Measurements from ENCODE around the gene DYRK1A.

The DYRK1A gene

DNA sequence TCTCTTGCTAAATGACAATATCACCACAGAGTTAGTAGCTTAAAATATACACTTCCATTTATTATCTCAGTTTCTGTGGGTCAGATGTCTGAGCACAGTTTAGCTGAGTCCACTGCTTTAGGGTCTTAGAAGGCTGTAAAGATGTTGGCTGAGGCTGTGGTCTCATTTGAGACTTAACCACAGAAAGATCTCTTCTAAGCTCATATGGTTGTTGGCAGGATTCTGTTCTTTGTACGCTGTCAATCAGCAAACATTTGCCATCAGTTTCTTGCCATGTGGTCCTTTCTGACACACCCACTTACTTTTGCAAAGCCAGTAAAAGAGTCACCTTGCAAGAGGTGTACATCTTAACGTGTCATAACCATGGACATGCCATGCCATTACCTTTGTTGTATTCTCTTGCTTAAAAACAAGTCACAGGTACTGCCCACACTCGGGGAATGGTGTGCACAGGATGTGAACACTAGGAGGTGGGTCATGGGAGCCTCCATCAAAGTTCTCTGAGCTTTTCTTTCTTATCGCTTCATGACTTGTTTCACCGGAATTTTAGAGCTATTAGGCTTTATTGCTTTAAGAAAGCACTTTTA lies 18.7 kb downstream of the DYRK1A start:
- no peak for DNase-seq

DNA sequence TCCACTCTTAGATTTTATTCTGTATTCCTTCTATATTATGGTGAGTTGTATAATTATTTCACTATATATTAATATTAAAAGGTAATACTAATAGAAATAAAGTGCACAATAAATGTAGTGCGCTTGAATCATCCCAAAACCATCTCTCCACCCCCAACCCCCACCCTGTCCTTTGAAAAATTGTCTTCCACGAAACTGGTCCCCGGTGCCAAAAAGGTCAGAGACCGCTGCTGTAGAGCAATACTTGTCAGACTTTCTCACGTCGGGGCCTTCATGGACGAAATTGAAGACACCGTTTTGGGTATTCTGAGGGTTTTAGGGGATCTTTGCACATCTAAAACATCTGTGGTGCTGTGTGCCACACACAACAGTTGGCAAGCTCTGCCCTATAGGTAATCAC lies 19.6 kb downstream of the DYRK1A start:
- DNase-seq: no peak

DNA sequence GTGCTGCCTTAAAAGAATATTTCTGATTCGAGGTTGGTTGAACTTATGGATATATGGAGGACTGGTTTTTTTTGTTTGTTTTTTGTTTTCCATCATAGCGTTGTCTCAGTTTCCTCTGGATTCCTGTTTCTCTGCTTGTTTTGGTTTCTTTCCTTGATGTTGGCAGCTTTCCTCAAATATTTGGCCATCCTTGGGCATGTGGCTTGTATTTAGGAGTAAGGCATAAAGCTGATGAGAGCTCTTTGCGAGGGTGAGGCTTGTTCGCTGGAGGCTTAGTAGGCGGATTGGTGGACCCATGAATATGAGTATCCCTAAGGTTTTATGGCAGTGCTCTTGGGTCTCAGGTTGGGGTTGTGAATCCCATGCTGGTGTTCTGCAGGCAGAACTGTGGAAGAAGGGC lies 22.9 kb downstream of the DYRK1A start:
- no peak for DNase-seq

DNA sequence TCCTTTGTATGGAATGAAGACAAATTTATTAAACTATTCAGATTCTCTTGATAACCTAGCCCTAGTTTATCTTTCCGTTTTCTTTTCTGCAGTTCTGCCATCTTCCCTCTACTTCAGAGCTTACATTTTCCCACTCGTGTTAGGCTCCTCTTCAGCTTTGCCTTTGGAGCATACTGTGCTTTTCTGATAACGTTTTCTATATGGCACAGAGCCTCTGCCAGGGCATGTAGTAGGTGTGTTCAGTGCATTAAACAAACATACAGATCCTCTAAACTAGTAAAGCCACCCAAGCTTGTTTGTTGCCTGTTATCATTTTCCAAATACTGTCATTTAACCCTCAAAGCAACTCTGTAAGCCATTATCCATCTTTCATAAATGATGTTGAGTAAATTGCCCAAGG lies 25.1 kb downstream of the DYRK1A start:
- no peak for DNase-seq

DNA sequence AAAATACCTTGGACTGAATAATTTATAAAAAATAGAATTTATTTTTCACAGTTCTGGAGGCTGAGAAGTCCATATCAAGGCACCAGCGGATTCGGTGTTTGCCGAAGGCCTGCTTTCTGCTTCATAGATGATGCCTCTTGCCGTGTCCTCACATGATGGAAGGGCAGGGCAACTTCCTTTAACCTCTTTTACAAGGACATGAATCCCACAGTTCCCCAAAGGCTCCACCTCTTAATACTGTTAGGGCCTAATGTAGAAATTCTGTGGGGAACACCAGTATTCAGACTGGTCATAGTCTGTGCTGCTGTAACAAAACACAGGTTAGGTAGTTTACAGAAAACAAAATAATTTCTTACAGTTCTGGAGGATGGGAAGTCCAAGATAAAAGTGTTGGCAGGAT lies 25.9 kb downstream of the DYRK1A start:
- DNase-seq: no peak

DNA sequence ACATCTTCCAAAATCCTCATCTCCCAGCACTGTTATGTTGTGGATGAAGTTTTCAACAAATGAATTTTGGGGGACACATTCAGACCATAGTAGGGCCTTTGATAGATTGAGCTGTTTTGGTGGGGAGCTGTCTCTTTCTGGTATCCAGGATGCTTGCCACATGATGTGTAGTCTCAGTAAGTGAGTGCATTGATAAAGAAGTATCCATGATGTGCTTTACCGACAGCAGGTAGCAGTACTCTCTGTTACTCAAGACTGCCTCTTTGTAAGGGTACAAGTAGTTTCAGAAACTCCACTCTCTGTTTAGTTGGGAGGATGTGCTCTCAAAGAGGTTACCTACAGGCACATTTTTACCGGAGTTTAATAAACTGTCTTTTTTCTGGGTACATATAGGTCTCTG lies 26.5 kb downstream of the DYRK1A start:
- DNase-seq: no peak

DNA sequence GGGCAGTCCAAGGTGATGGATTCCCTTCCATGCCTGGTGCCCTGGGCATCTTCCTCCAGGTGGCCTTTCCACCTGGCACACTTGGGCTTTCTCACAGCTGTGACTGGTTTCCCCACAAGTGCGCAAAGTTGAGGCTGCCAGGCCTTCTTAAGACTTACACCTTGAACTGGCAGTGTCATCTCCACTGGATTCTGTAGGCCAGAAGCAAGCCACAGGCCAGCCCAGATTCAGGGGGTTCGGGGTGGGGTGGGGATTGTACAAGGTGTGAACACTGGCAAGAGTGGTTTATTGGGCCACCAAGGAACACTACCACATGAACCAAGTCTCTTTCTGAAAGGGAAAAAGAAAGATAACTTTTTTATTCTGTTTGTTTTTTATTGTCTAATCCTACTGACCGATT lies 27.2 kb downstream of the DYRK1A start:
- DNase-seq: no peak

DNA sequence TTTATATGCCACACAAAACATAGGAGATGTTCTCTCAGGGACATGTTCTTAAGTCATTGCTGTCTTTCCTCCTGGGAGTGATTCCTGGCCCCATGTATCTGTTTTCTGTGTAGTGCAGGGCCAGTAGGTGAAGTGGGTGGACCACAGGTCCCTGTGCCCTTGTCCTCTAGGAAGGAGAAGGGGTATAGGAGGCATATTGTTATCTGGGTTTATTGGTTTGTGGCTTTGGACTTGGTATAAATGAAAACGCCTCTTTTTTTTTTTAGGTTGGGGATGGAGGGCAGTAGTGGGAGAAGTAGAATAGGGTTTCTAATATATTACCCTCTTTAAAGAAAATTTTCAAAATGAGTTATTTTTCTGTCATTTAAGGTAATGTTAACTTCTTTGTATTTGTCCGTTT lies 29.4 kb downstream of the DYRK1A start:
- DNase-seq: no peak

DNA sequence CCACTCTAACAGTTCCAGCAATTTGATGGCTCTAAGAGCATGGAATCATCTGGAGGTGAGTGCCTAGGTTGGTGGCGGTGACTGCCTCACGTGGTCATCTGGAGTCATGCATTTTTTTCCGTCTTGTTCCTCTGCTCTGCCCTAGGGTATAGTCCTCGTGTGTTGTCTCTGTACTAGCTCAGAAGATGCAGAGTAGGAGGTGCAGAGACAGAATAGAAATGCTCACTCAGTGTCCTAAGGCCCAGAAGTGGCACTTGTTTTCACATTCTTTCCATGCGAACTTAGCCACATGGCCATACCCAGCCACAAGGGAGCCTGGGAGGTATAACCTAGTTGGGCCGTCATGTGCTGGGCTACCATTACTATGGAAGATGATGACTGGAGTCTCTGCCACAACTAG lies 30.3 kb downstream of the DYRK1A start:
- no peak for DNase-seq

DNA sequence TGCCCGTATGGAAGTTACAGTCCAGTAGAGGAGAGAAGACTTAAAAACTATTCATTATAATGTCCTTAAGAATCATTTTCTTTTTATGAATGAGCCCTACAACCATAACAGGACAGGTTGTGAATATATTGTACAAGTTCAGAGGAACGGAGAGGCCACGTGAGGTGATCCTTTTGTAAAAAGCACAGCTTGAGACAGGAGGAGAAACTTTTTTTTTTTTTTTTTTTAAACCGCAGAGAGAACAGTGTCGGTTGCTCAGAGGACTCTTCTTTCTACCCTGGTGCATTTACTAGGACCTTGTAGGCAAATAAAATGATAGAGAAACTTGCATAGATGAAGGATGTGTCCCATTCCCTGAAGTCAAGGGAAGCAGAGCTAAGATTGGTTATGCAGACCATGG lies 32.1 kb downstream of the DYRK1A start:
- no peak for DNase-seq

DNA sequence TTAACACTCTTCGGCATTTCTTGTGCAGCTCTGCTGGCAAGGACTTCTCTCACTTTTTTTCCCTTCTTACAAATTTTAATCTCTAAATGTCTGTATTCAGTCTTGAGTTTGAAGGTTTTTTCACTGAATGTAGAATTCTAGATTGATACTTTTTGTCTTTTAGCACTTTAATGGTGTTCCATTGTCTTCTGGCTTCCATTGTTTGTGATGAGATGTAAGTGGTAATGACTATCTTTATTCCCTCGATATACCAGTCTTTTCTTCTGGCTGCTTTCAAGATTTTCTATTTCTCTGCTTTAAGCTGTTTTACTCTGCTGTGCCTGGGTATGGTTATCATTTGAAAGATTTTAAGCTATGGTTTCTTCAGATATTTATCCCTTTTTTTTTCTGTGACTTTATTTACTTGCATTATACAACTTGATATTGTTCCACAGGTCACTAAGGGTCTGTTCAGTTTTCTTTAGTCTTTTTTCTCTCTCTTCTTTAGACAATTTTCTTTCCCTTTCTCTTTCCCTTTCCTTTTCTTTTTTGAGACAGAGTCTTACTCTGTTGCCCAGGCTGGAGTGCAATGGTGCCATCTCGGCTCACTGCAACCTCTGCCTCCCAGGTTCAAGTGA lies 35.8 kb downstream of the DYRK1A start:
- DNase-seq: no peak

DNA sequence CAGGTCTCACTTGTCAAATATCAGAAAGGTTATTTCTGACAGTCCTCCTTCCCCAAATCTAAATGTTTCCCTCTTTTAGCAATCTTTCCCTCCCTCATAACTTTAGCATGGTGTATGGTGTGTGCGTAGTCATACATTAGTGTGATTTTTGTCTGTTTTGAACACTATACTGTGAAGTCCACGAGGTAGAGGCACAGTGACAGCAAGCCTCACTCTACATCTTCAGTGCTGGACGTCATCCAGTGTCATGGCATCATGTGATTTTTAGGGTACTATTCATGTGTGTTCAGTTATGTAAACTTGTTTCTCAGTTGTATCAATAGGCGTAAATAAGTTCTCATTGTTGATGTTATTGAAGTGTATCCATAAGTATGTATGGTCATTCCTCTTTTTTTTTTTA lies 39.1 kb downstream of the DYRK1A start:
- no peak for DNase-seq

DNA sequence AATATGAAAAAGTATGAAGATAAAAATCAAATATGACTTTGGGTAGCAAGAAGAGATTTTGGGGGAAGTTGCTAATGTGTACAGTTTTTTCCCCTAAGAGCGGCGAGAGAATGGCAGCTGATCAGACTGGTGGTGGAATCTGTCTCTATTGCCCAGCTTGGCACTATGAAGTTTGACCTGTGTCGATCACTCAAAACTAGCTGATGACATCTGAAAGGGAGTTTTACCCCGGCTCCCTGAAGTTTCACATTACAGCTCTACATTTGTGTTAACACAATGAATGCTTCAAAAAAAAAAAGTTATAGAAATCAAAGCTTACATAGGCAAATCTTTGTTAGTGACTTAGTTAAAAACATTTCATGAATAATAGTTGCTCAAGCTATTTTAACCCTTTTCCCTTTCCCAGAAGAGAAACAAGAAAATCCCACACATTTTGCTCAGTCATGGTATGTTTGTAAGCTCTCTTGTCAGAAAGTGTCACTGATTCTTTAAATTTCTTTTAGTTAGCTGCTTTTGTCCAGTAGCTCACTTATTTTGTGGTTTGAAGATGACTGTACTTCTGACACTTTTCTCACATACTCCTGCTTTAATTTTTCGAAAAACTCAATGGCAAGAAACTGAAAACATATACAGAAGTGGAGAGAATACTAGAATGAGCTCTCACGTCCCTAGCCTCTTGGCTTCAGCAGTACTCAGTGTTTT lies 41.3 kb downstream of the DYRK1A start:
- no peak for DNase-seq

DNA sequence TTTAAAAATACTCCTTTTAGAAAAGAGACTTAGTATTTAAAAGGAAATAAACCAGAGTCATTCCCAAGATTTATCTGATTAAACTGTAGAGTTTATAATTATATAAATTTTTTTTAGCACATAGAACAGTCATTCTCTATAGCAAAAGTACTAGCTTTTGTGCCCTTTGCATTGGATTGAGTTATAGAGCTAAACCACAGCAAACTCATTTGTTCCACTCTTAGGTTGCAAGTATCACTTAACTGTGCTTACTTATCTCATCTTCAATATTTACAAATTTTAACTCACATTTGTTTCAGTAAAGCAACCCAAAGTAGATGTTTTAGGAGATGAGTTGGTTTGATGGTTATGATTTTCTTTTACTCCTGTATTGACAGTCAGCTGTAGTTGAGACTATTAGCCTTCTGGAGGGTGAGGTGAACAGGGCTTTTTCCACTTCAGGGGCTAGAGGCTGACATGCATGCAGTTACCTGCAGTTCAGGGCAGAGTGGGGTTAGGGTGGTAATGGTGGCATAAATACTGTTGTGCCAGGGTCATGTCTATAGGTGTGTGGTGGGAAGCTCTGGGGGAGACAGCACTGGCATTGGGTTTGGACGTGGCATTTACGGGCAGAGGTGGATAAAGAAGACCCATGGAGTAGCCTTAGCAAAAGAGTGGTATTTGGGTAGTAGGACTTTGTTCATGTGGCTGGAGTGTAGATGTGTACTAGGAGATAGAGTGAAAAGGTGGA lies 42.1 kb downstream of the DYRK1A start:
- DNase-seq: no peak

DNA sequence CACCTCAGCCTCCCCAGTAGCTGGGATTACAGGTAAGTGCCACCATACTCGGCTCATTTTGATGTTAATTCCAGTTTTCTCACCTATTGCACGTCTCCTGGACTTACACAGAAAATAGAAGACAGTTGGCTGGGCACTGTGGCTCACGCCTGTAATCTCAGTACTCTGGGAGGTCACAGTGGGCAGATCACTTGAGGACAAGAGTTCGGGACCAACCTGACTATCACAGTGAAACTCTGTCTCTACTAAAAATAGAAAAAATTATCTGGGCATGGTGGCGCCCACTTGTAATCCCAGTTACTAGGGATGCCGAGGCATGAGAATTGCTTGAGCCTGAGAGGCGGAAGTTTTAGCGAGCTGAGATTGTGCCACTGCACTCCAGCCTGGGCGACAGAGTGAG lies 44.1 kb downstream of the DYRK1A start:
- DNase-seq: no peak

DNA sequence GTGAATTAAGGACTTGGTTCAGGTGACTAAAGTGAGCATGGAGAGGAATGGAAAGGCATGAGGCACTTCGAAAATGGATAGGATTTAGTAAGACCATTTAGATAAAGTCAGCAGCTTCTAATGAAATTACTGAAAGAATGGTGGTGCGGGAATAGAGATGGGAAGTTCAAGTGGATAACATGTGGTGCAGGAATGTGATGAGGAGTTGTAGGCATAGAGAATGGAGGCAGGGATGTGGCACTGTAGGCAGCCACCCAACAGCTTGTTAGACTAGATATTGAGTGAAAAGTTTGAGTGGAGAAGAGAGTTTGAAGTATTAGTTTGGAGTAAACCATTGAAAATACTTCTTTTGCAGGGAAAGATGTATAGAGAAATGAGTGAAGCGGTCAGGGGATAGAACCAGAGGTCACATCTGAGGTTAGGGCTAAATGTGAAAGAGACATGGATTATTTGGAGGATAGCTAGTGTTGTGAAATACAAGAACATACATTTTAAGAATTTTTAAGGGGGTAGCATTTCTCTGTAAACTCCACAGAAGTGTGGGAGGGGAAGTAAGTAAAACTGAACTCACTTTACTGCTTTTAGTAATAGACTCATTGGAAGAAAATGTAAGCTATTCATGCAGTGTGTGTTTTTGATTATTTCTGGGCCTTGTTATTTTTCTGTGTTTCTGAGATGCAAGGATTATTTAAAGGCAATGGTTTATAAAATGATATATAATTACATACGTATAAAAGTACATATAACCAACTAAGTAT lies 46.2 kb downstream of the DYRK1A start:
- DNase-seq: no peak

DNA sequence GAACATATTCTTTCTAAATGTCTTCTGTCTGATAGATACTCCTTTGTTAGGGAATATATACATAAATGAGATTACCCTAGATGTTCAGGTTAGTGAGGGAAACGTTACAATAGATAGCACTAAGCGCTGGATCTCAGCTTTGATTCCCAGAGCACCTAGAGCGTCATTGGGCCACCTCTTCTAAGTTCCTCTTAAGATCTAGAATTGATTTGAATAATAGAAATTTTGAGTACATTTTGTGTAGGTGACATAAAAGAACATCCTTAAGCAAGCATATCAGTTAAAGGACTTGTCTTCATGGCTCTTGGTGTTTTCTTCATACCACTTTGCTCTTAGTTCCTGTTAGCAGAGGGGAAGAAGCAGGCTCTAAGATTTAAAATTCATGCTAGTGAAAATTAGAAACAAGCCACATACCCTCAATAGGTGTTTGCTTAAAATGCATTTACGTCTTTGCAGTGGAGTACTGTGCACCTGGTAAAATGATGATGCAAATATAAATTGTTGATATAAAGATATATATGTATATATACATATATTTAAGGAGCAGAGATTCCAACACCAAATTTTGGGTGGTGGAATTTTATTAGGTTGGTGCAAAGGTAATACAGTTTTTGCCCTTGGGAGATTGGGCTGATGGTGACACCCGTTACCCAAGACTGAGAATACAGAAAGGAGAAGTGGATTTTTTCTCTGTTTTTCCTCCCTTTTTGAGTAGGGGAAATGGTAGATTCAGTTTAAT lies 47.1 kb downstream of the DYRK1A start:
- DNase-seq: no peak

DNA sequence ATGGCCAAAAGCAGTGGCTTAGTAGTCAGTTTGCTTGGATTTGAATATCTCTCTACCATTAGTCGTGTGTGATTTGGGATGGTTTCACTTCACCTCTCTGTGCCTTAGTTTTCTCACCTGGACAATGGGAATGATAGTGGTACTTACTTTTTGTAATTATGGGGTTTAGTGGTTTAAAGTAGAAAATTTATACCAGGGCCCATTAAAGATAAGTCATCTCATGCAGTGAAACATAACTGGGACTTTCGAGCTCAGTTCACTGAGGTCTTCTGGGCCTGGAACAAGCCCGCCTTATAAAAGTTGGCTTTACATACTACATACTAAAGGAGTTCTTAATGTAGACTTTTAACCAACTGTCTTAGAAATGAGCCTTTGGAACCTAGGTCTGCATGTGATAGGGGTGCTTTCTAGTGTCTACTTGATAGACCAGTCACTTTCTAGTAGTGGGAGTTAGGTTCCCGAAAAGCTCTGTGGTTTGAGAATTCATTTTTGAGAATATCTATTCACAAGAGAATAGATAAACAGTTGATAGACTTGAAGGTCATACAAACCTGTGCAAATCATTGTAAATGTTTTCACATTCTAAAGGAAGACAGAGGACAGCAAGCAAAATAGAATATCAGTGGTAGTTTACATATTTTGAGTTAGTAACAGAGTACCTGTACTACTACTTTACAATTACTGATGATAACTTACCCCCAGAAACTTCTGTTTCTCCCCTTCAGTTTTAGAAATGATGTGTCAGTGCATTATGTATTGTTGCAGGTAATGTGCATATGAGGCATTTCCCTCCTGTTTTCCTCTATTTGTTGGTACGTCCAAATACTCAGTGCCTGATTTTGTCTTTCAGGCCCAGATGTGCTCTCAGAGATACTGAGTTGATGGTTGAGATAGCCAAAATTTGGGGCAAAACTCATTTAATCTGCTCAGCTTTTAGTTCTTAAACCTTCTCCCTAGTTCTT lies 48.0 kb downstream of the DYRK1A start:
- no peak for DNase-seq

DNA sequence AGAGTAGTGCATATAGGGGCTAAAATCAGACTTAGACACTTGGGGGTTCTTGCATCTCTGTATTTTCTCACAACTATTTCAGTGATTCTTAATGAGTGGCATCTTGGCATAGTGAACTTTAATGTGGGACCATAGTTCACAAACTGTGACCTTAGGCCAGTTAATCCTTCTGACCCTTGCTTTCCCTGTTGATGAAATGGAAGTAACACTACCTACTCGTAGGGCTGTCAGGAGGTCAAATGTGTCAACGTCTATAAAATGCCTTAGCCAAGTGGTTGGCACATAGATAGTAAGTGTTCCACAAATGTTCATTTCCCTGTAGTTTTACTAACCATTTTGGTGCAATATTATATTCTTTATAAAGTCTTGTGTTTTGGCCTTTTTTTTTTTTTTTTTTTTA lies 49.4 kb downstream of the DYRK1A start:
- no peak for DNase-seq

DNA sequence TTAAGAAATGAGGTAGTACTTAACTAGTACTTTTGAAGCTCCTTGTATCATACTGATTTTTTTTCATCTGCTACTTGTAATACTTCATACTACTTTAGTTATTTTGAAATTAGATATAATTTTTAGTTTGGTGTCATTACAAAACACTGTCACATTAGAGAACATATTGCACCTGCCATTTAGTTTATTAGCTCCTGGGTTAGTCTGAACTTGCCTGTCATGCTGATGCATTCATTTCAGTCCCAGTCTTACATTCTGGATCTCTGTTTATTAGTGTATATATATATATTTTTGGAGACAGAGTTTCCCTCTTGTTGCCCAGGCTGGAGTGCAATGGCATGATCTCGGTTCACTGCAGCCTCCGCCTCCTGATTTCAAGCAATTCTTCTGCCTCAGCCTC lies 50.3 kb downstream of the DYRK1A start:
- DNase-seq: no peak

DNA sequence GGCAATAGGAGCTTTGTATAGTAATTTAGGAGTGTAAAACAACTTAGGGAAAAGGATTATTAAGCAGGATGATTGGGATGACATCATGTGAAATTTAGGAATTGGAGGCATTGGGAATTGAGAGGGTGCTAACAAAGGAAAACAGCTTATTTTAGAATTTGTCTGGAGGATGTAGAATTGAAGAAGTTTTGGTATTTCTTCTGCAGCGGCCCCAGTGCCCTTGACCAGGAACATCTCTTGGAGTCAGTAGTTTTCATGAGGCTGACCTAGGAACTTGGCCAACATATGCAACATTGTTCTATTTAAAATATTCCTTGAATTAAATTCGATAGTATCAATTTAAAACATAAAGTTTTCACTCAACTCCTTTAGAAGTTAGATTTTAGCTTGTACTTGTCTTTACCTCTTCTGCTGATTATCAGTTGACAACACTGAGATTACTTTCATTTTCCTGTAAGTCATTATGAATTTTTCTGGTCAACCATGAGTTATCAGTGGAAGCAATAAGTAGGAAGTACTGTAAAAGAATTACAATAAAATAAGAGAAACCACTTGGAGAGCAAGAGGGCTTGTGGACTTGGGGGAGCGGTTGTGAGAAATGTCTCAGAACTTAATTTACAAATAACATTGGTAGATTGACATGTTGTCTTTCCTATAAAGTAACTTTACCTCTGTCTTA lies 52.8 kb downstream of the DYRK1A start:
- DNase-seq: no peak

All from activated CD4-positive, alpha-beta T cell treated with anti-CD3 and anti-CD28 coated beads, Interleukin-2, amount 50 U/mL, for 1 hour (primary cell).